Lower lobe of right lung (tissue), 2 donors: ENCODE data around the gene CDH22. TPM values are rescaled to one million over a fixed set of nuclear protein-coding genes. Genes with fewer than 3 reads are reported as not detected.

ENCODE experiments used
- ATAC-seq, 2 donors: fragments of 200-7000 bp; cut with Tn5 transposase; one replicate each; pipeline ENCODE4 v1.9.1; 2020 to 2022; ENCODE audit warnings: mild to moderate bottlenecking in 2 of 2, moderate library complexity in 2 of 2
- DNase-seq: peaks from one replicate; pipeline ENCODE4 v3.0.0-alpha.2; 2020
- H3K27ac ChIP-seq: fragments of 200-600 bp; one replicate; pipeline ENCODE4 v1.8.0; 2022
- H3K27me3 ChIP-seq: fragments of 200-600 bp; one replicate; pipeline ENCODE4 v1.8.0; 2022; ENCODE audit warnings: low read depth
- H3K36me3 ChIP-seq: fragments of 200-600 bp; one replicate; pipeline ENCODE4 v1.8.0; 2022; ENCODE audit warnings: mild to moderate bottlenecking
- H3K4me1 ChIP-seq: fragments of 200-600 bp; one replicate; pipeline ENCODE4 v1.8.0; 2022
- H3K4me3 ChIP-seq: fragments of 200-600 bp; one replicate; pipeline ENCODE4 v1.8.0; 2022; ENCODE audit warnings: mild to moderate bottlenecking
- H3K9me3 ChIP-seq: fragments of 200-600 bp; one replicate; pipeline ENCODE4 v1.8.0; 2022
- CTCF ChIP-seq: fragments of 200-600 bp; IDR thresholded peaks from one replicate; pipeline ENCODE4 v1.8.0; 2022; ENCODE audit warnings: antibody characterized with exemption, mild to moderate bottlenecking
- intact Hi-C: fragments of 100-400 bp; cut with DNase I; formaldehyde crosslinking; loops from one replicate; pipeline ENCODE4 v1.11.0; 2022
- total RNA-seq: library from RNA; stranded (reverse); fragmentation: NEBNext Ultra II Directional; extraction: Animal tissue kit (Norgen Biotek cat#: 25700); gene quantifications from one replicate; pipeline ENCODE4 v1.2.1, GENCODE V29; 2021
- donor health status: DM: no; HTN: yes; CAD: no; lungs with severe emphysema.

CDH22 gene
- total RNA-seq, 1 donor from 2014 or later, result 0.35 TPM

DNA sequence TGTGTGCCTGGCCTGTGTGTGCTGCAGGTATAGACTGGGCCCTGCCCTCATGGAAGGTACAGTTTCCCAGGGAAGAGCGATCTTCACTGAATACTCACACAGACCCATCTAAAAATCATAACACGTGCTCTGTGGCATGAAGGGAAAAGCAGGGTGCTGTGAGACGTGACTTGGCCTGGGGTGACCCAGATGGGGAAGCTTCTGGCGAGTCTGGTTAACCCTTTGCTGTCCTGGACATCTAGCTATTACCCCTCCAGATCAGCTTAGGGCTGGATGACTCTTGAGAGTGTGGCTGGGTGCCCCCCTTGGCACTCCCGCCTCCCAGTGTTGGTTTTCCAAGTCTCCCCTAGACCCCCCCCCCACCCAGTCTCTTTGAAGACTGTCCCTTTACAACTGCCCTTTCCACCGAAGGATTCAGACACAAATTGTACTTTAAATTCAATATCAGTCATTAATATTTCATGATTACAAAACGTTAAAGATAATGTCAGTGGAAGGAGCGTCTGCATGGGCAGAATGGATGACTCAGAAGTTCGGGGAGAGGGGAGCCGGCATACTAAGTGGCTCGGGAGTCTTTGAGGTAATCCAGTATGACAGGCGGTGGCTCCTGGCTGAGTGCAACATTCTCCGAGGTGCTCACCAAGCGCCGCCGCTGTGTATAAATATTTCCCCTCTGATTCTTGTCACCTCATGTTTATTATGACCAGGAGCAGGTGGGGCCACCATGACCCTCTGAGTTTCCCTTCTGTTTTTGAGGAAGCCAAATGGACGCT lies 112.8 kb downstream of the CDH22 start:
- no peak overlapping the region for H3K27ac ChIP-seq
- H3K9me3 ChIP-seq, result no peaks in the 10 kb centered on the region
- DNase-seq, result no peak
- TF ChIP-seq CTCF, result no peak
- no peak overlapping the region for H3K4me3 ChIP-seq
- no peak for ATAC-seq
- intact Hi-C loops, result no loop called here
- no peaks in the 10 kb centered on the region for H3K36me3 ChIP-seq
- H3K4me1 ChIP-seq, result no peaks in the 10 kb centered on the region
- H3K27me3 ChIP-seq, result peaks cover 56% of the 10 kb centered on the region

DNA sequence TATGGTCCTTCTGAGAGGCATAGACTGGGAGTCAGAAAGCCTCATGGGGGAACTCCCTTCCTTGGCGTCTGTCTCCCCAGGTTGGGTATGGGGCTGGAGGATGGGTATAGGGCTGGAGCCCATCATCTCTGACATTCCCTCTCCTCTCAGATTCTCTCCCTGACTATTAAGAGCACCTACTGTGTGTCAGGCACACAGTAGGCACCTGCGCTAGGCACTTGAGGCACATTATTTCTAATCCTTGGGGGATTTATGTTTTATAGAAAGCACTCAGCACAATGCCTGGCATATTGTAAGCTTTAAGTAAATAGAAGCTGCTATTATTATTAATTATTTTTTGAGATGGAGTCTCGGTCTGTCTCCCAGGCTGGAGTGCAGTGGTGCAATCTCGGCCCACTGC lies 113.9 kb downstream of the CDH22 start:
- no peak for DNase-seq
- Histone ChIP-seq H3K27ac (no peak overlapping the region), H3K36me3 (no peaks in the 10 kb centered on the region), H3K9me3 (no peaks in the 10 kb centered on the region), H3K27me3 (peaks cover 46% of the 10 kb centered on the region), H3K4me1 (no peaks in the 10 kb centered on the region), H3K4me3 (no peak overlapping the region)
- intact Hi-C loops, result no loop called here
- ATAC-seq, result no peak
- no peak for TF ChIP-seq CTCF

DNA sequence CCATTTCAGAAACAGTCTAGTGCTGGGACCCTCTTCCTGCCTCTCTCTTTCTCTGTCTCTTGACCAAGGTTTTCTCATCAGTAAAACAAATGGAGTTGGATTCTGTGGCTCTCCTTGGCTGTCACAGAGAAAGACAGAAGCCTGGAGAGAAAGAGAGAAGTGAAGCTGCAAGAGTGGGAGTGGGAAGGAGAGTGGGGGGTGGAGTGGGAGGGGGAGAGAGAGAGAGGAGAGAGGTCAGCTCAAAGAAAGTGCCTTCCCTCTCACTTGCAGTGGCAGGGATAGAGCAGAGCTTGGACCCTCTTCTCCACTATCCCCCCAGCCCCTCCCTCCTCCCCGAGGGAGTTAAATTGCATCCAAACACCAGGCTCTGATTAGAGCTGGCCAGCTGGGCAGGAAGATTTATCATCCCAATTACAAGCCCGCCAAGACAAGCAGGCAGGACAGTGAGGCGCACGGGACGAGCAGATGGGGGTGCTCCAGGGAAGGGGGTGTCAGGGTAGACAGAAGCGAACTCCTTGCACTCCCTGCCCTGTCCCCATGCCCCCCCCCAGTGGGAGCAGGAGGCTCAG lies 115.8 kb downstream of the CDH22 start:
- Histone ChIP-seq H3K9me3 (no peaks in the 10 kb centered on the region), H3K4me1 (no peaks in the 10 kb centered on the region), H3K27me3 (peaks cover 30% of the 10 kb centered on the region), H3K4me3 (no peak overlapping the region), H3K36me3 (no peaks in the 10 kb centered on the region), H3K27ac (no peak overlapping the region)
- TF ChIP-seq CTCF, result no peak
- ATAC-seq, result no peak
- DNase-seq, result no peak
- intact Hi-C loops, result no loop called here

GRCh38 chr20:46191611-46192010 lies 116.7 kb downstream of the CDH22 start:
- no peak for DNase-seq
- peaks cover 24% of the 10 kb centered on the region for H3K27me3 ChIP-seq
- no peaks in the 10 kb centered on the region for H3K9me3 ChIP-seq
- no peak overlapping the region for H3K27ac ChIP-seq
- no peak overlapping the region for H3K4me3 ChIP-seq
- ATAC-seq, result no peak
- no peaks in the 10 kb centered on the region for H3K4me1 ChIP-seq
- no peaks in the 10 kb centered on the region for H3K36me3 ChIP-seq
- intact Hi-C loops, result no loop called here
- no peak for TF ChIP-seq CTCF

DNA sequence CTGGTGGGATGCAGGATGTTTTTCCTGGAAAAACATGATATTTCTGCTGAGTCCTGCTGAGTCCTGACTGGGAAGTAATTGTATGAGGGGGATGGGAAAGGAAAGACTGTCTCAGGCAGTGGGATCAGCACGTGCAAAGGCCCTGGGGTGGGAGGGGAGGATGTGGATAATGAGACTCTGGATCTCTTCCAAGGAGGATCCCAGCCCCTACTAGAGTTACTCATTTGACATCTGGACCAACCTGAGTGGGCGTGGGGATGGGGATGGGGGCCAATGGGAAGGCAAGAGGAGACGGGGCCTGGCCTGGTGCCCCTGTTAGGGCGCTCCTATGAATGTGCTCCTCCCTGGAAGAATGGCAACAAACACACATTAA lies 117.1 kb downstream of the CDH22 start:
- H3K27ac ChIP-seq, result no peak overlapping the region
- no peaks in the 10 kb centered on the region for H3K9me3 ChIP-seq
- H3K4me1 ChIP-seq, result no peaks in the 10 kb centered on the region
- intact Hi-C loops, result no loop called here
- no peaks in the 10 kb centered on the region for H3K36me3 ChIP-seq
- ATAC-seq, result no peak
- no peak for DNase-seq
- no peak overlapping the region for H3K4me3 ChIP-seq
- TF ChIP-seq CTCF, result no peak
- peaks cover 23% of the 10 kb centered on the region for H3K27me3 ChIP-seq
